Panc1 (cell line): ENCODE data around the gene NEURL3. TPM values are rescaled to one million over a fixed set of nuclear protein-coding genes. Genes with fewer than 3 reads are reported as not detected.

Experiments
- ATAC-seq: fragments of 200-7000 bp; cut with Tn5 transposase; 2 replicates; pipeline ENCODE4 v1.9.1; 2020; ENCODE audit warnings: mild to moderate bottlenecking, moderate library complexity
- BruUV-seq: library from RNA; stranded (reverse); fragments of 400-500 nt; replicated peaks from 2 replicates; lab custom pipeline; 2021; lab: Mats Ljungman, UMichigan
- CTCF ChIA-PET: fragments of 300-600 bp; sonication (Branson Sonifier 250); formaldehyde crosslinking; loops from one replicate; lab custom pipeline; 2022; ENCODE audit warnings: antibody characterized with exemption; lab: Charles Lee
- POLR2A ChIA-PET: fragments of 300-600 bp; sonication (Branson Sonifier 250); formaldehyde crosslinking; loops from one replicate; lab custom pipeline; 2022; ENCODE audit warnings: antibody characterized with exemption; lab: Charles Lee
- DNase-seq: peaks from one replicate; pipeline ENCODE4 v3.0.0-alpha.2; 2010; ENCODE audit warnings: low read depth, low spot score
- H3K27ac ChIP-seq: 2 replicates; pipeline ENCODE4 v1.5.1; 2011; ENCODE audit warnings: mild to moderate bottlenecking, low read length, inconsistent platforms
- H3K27me3 ChIP-seq: fragments of 200-500 bp; sonication (Bioruptor generic); 2 replicates; pipeline ENCODE4 v1.6.0; 2014; ENCODE audit warnings: low read length, inconsistent platforms; ENCODE audit not compliant: control insufficient read depth, insufficient read depth
- H3K36me3 ChIP-seq: fragments of 200-500 bp; sonication (Bioruptor generic); 2 replicates; pipeline ENCODE4 v1.5.1; 2014; ENCODE audit warnings: inconsistent platforms, mild to moderate bottlenecking, low read length, moderate library complexity; ENCODE audit not compliant: control insufficient read depth, insufficient read depth
- H3K4me1 ChIP-seq: 2 replicates; pipeline ENCODE4 v1.5.1; 2011; ENCODE audit warnings: inconsistent platforms, mild to moderate bottlenecking, low read length, moderate library complexity; ENCODE audit not compliant: control insufficient read depth, insufficient read depth
- H3K4me3 ChIP-seq, 2 experiments: 2 replicates each; pipeline ENCODE4 v1.5.1; 2011 to 2012; ENCODE audit warnings: low read depth in 2 of 2, low read length in 2 of 2, mild to moderate bottlenecking in 2 of 2, inconsistent platforms in 1 of 2, moderate library complexity in 1 of 2
- H3K9me3 ChIP-seq: fragments of 200-500 bp; sonication (Bioruptor generic); 2 replicates; pipeline ENCODE4 v1.5.1; 2014; ENCODE audit warnings: low read depth, mild to moderate bottlenecking, inconsistent platforms, low read length, moderate library complexity; ENCODE audit not compliant: control insufficient read depth, insufficient read depth
- CTCF ChIP-seq: fragments of 450-650 bp; IDR thresholded peaks from 2 replicates; pipeline ENCODE4 v1.5.1; 2017; ENCODE audit warnings: mild to moderate bottlenecking
- POLR2AphosphoS5 ChIP-seq: IDR thresholded peaks from 2 replicates; pipeline ENCODE4 v1.6.1; 2012; ENCODE audit warnings: mild to moderate bottlenecking, low read depth, low read length, moderate library complexity
- REST ChIP-seq, 2 experiments: IDR thresholded peaks; 2 replicates each; pipeline ENCODE4 v1.6.1; 2011 to 2012; ENCODE audit warnings: low read depth in 2 of 2, control low read depth in 1 of 2, low read length in 1 of 2, mild to moderate bottlenecking in 1 of 2, moderate library complexity in 1 of 2; ENCODE audit not compliant: insufficient read depth in 1 of 2
- SIN3A ChIP-seq: IDR thresholded peaks from 2 replicates; pipeline ENCODE4 v1.6.1; 2012; ENCODE audit warnings: low read depth, mild to moderate bottlenecking, low read length, moderate library complexity, borderline replicate concordance; ENCODE audit not compliant: insufficient read depth
- TCF7L2 ChIP-seq: IDR thresholded peaks from 2 replicates; pipeline ENCODE4 v1.6.1; 2011; ENCODE audit warnings: mild to moderate bottlenecking, low read depth, low read length, inconsistent platforms
- in situ Hi-C: cut with HindIII; loops from 2 replicates; pipeline ENCODE4 v1.10.0; 2016; ENCODE audit warnings: low sequenced_read_pairs, low pct_unique_long_range_greater_than_20kb
- intact Hi-C: fragments of 100-400 bp; cut with micrococcal nuclease; formaldehyde crosslinking; loops from one replicate; pipeline ENCODE4 v1.10.0; 2022; ENCODE audit not compliant: unreplicated experiment
- total RNA-seq: library from RNA; stranded (reverse); gene quantifications from one replicate; pipeline ENCODE4 v1.2.1, GENCODE V29; 2021; ENCODE audit not compliant: unreplicated experiment

NEURL3 gene
- total RNA-seq, 1 experiment from 2014 or later, result 1.2 TPM

GRCh38 chr2:96521219-96521618 is 16.1 kb upstream of the NEURL3 start:
- ChIA-PET CTCF (no interaction called here), POLR2A (no interaction called here)
- peaks cover 7% of the 10 kb centered on the region; the same call in 1 of the 2 replicates for H3K9me3 ChIP-seq
- no peaks in the 10 kb centered on the region for H3K27me3 ChIP-seq
- ATAC-seq (no peak), DNase-seq (no peak)
- 0 out of 2 replicates have a peak, but pooled peaks cover 3% of the 10 kb centered on the region for H3K4me1 ChIP-seq
- no peaks in the 10 kb centered on the region for H3K36me3 ChIP-seq
- no peak overlapping the region for H3K4me3 ChIP-seq
- in situ Hi-C loops, result no loop called here
- TF ChIP-seq POLR2AphosphoS5 (no peak), SIN3A (no peak), REST (IDR thresholded peaks at IDR 0.05; ENCODE audit: insufficient read depth in 1 of 2, low read depth in 2 of 2, low read length in 1 of 2) (no peak), CTCF (no peak), TCF7L2 (no peak)
- intact Hi-C loops, result no loop called here
- BruUV-seq, result no TSS peak
- no peak overlapping the region for H3K27ac ChIP-seq

DNA sequence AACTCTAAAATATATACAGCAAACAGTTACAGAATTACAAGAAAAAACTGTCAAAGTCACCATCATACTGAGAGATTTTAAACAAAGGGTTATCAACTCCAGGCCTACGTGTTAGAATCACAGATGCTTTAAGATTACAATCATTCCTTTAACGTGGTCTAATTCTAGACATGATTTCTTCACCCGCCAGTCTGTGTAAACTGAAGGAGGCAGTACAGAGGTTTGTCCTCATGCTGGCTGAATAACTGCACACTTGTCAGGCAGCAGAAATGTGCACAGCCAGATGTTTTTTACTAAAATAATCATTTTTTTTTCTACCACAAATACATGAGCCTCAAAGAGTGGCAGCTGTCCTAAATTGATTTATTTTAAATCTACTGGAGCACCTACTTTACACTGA is 15.5 kb upstream of the NEURL3 start:
- Histone ChIP-seq H3K4me3 (no peak overlapping the region), H3K27ac (no peak overlapping the region), H3K27me3 (no peaks in the 10 kb centered on the region), H3K4me1 (0 out of 2 replicates have a peak, but pooled peaks cover 3% of the 10 kb centered on the region), H3K9me3 (peaks cover 7% of the 10 kb centered on the region; the same call in 1 of the 2 replicates), H3K36me3 (no peaks in the 10 kb centered on the region)
- BruUV-seq, result no TSS peak
- intact Hi-C loops (no loop called here), in situ Hi-C loops (no loop called here)
- TF ChIP-seq TCF7L2, result no peak
- TF ChIP-seq CTCF, result no peak
- TF ChIP-seq POLR2AphosphoS5, result no peak
- TF ChIP-seq SIN3A, result no peak
- TF ChIP-seq REST (IDR thresholded peaks at IDR 0.05; ENCODE audit: insufficient read depth in 1 of 2, low read depth in 2 of 2, low read length in 1 of 2), result no peak
- DNase-seq, result no peak
- ATAC-seq, result no peak
- CTCF ChIA-PET, result no interaction called here
- POLR2A ChIA-PET, result no interaction called here
